Liver (tissue), 9 donors: ENCODE measurements around the gene CNOT10. TPM values are rescaled to one million over a fixed set of nuclear protein-coding genes. Genes with fewer than 3 reads are reported as not detected.

ENCODE experiments used
- DNase-seq: peaks from one replicate; pipeline ENCODE4 v3.0.0-alpha.2; 2017; ENCODE audit warnings: low spot score
- H3K27ac ChIP-seq, 2 donors: one replicate each; pipeline ENCODE4 v1.7.0; 2013; ENCODE audit warnings: inconsistent platforms in 2 of 2, low read length in 2 of 2, control low read depth in 1 of 2, low read depth in 1 of 2, mild to moderate bottlenecking in 1 of 2
- H3K27me3 ChIP-seq, 4 donors: one replicate each; pipeline versions ENCODE4 v1.6.1 to v1.7.0; 2013; ENCODE audit warnings: low read length in 3 of 4, inconsistent platforms in 1 of 4, mild to moderate bottlenecking in 1 of 4, moderate library complexity in 1 of 4; ENCODE audit not compliant: control insufficient read depth in 4 of 4, insufficient read depth in 4 of 4
- H3K36me3 ChIP-seq, 4 donors: one replicate each; pipeline versions ENCODE4 v1.6.1 to v1.7.0; 2013; ENCODE audit warnings: low read length in 3 of 4, mild to moderate bottlenecking in 3 of 4, low read depth in 1 of 4, moderate library complexity in 1 of 4; ENCODE audit not compliant: control insufficient read depth in 4 of 4, insufficient read depth in 3 of 4
- H3K4me1 ChIP-seq, 4 donors: one replicate each; pipeline versions ENCODE4 v1.6.1 to v1.7.0; 2013; ENCODE audit warnings: low read length in 3 of 4, mild to moderate bottlenecking in 3 of 4, moderate library complexity in 1 of 4; ENCODE audit not compliant: control insufficient read depth in 4 of 4, insufficient read depth in 4 of 4
- H3K4me3 ChIP-seq, 3 donors: one replicate each; pipeline versions ENCODE4 v1.6.1 to v1.7.0; 2013; ENCODE audit warnings: low read length in 3 of 3, control low read depth in 1 of 3, low read depth in 1 of 3, mild to moderate bottlenecking in 1 of 3
- H3K9ac ChIP-seq, 2 donors: one replicate each; pipeline ENCODE4 v1.7.0; 2013; ENCODE audit warnings: low read length in 2 of 2, mild to moderate bottlenecking in 2 of 2, moderate library complexity in 2 of 2, control low read depth in 1 of 2, low read depth in 1 of 2
- H3K9me3 ChIP-seq, 4 donors: one replicate each; pipeline versions ENCODE4 v1.6.1 to v1.7.0; 2013; ENCODE audit warnings: low read length in 3 of 4; ENCODE audit not compliant: control insufficient read depth in 4 of 4
- CTCF ChIP-seq: fragments of 150-350 bp; IDR thresholded peaks from 2 replicates; pipeline ENCODE4 v1.5.1; 2017; ENCODE audit warnings: improper control_type of control experiment, low read depth, low read length; ENCODE audit not compliant: missing input control
- EGR1 ChIP-seq, 2 donors: IDR thresholded peaks; 2 replicates each; pipeline ENCODE4 v1.6.1; 2016 to 2018; ENCODE audit warnings: antibody characterized with exemption in 2 of 2, low read depth in 2 of 2
- FOXA1 ChIP-seq: IDR thresholded peaks from 2 replicates; pipeline ENCODE4 v1.6.1; 2016; ENCODE audit warnings: antibody characterized with exemption
- GABPA ChIP-seq, 2 donors: IDR thresholded peaks in 1 of 2; conservative IDR thresholded peaks in 1 of 2; 2 replicates each; pipeline ENCODE4 v1.6.1; 2016; ENCODE audit warnings: antibody characterized with exemption in 2 of 2, mild to moderate bottlenecking in 1 of 2, moderate library complexity in 1 of 2
- HNF4G ChIP-seq: IDR thresholded peaks from 2 replicates; pipeline ENCODE4 v1.6.1; 2016; ENCODE audit warnings: antibody characterized with exemption
- JUND ChIP-seq, 2 donors: IDR thresholded peaks; 2 replicates each; pipeline ENCODE4 v1.6.1; 2016; ENCODE audit warnings: antibody characterized with exemption in 2 of 2
- NR2F2 ChIP-seq: IDR thresholded peaks from 2 replicates; pipeline ENCODE4 v1.6.1; 2016; ENCODE audit warnings: antibody characterized with exemption
- RAD21 ChIP-seq, 2 donors: IDR thresholded peaks; 2 replicates each; pipeline ENCODE4 v1.6.1; 2016; ENCODE audit warnings: antibody characterized with exemption in 2 of 2, mild to moderate bottlenecking in 2 of 2
- REST ChIP-seq: IDR thresholded peaks from 2 replicates; pipeline ENCODE4 v1.6.1; 2016; ENCODE audit warnings: antibody characterized with exemption, mild to moderate bottlenecking
- RXRA ChIP-seq, 2 donors: IDR thresholded peaks; 2 replicates each; pipeline ENCODE4 v1.6.1; 2017 to 2018; ENCODE audit warnings: antibody characterized with exemption in 2 of 2, mild to moderate bottlenecking in 1 of 2
- SP1 ChIP-seq: IDR thresholded peaks from 2 replicates; pipeline ENCODE4 v1.6.1; 2018; ENCODE audit warnings: antibody characterized with exemption, mild to moderate bottlenecking
- YY1 ChIP-seq: IDR thresholded peaks from 2 replicates; pipeline ENCODE4 v1.6.1; 2016; ENCODE audit warnings: antibody characterized with exemption, mild to moderate bottlenecking
- WGBS: extraction: QIAGEN DNeasy Blood & Tissue Kit; methylation state at CpG from one replicate; pipeline ENCODE4 v1.1.7; 2013; 5-methylcytosine and 5-hydroxymethylcytosine counted together
- polyA plus RNA-seq, 2 donors: library from polyadenylated mRNA; stranded (reverse) in 1 of 2; unstranded in 1 of 2; fragments of 200-250 nt in 1 of 2; fragments of >200 nt in 1 of 2; fragmentation: Nextera tagmentation in 1 of 2; extraction: Ambion mirVana in 1 of 2; gene quantifications; one replicate each; pipeline versions ENCODE4 v1.2.1 to v1.2.3, GENCODE V29; 2013 to 2015
- total RNA-seq, 2 donors: library from RNA; depleted of rRNA; stranded (reverse); fragments of >200 nt; gene quantifications; one replicate each; pipeline ENCODE4 v1.2.3, GENCODE V29; 2014
- TF ChIP-seq, protein P1 (sequence below): IDR thresholded peaks from 2 replicates; pipeline ENCODE4 v1.6.1; 2016; ENCODE audit warnings: antibody characterized with exemption
- donor health status: healthy.
- donor health status: healthy.
- donor health status: healthy.
- donor health status: healthy.
- donor health status: healthy.

CNOT10 gene
- total and polyA plus RNA-seq, 4 donors = 6.7 to 19.6 (median 11.1) TPM

- H3K9me3 ChIP-seq = no peaks in the 10 kb centered on the region
- TF ChIP-seq, protein P1, sequence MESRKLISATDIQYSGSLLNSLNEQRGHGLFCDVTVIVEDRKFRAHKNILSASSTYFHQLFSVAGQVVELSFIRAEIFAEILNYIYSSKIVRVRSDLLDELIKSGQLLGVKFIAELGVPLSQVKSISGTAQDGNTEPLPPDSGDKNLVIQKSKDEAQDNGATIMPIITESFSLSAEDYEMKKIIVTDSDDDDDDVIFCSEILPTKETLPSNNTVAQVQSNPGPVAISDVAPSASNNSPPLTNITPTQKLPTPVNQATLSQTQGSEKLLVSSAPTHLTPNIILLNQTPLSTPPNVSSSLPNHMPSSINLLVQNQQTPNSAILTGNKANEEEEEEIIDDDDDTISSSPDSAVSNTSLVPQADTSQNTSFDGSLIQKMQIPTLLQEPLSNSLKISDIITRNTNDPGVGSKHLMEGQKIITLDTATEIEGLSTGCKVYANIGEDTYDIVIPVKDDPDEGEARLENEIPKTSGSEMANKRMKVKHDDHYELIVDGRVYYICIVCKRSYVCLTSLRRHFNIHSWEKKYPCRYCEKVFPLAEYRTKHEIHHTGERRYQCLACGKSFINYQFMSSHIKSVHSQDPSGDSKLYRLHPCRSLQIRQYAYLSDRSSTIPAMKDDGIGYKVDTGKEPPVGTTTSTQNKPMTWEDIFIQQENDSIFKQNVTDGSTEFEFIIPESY = no peak
- TF ChIP-seq HNF4G (no peak), NR2F2 (no peak), GABPA (IDR thresholded peaks at IDR 0.05 in 1 of 2, conservative IDR thresholded peaks at IDR 0.05 in 1 of 2) (no peak), JUND (IDR thresholded peaks at IDR 0.05) (no peak), EGR1 (IDR thresholded peaks at IDR 0.05; ENCODE audit: low read depth in 2 of 2) (no peak)
- H3K27ac ChIP-seq = no peak overlapping the region
- H3K36me3 ChIP-seq = peaks cover 2 to 10% (median 4%) of the 10 kb centered on the region in 4 donors
- H3K4me1 ChIP-seq = no peaks in the 10 kb centered on the region
- no peak overlapping the region for H3K9ac ChIP-seq
- H3K4me3 ChIP-seq = no peak overlapping the region
- DNase-seq = no peak
- no peaks in the 10 kb centered on the region for H3K27me3 ChIP-seq
Measured at GRCh38 chr3:32707026-32707370, 22.0 kb downstream of the CNOT10 start.

DNA sequence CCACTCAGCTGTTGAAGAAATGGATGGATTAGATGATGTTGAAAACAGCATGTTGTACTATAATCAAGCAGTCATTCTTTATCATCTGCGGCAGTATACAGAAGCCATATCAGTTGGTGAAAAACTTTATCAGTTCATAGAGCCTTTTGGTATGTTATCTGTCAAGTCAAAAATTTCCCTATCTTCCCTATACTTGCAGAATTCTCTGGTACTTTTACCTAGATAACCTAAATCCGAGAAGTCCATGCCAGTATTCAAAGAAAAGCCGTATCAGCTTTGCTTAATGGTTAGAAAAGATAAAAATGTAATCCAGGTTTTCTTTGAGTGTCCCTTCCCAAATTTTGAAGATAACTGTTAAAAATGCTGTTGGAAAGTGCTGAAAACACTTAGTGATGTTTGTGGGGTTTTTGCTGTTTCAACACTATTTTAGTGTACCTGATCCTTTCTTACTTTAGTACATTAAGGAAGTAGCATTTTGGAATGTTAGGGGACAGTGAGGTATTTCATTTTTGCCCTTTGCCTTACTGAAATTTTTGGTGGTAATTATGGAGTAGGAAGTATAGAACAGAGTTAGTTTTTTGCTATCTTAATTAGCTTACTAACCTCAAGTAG lies 23.8 kb downstream of the CNOT10 start:
- WGBS = 94% methylated on average over 3 of the region's 3 CpGs
- no peak overlapping the region for H3K9ac ChIP-seq
- no peaks in the 10 kb centered on the region for H3K4me1 ChIP-seq
- TF ChIP-seq FOXA1 = no peak
- TF ChIP-seq HNF4G = no peak
- no peak for TF ChIP-seq YY1
- TF ChIP-seq RAD21 (IDR thresholded peaks at IDR 0.05) = no peak
- TF ChIP-seq JUND (IDR thresholded peaks at IDR 0.05) = no peak
- no peak for TF ChIP-seq RXRA (IDR thresholded peaks at IDR 0.05)
- no peak for TF ChIP-seq SP1
- TF ChIP-seq REST = no peak
- no peak for TF ChIP-seq CTCF
- H3K27me3 ChIP-seq = no peaks in the 10 kb centered on the region
- DNase-seq = no peak
- H3K9me3 ChIP-seq = no peaks in the 10 kb centered on the region
- no peak overlapping the region for H3K4me3 ChIP-seq
- peaks cover 2 to 13% (median 4%) of the 10 kb centered on the region in 4 donors for H3K36me3 ChIP-seq
- H3K27ac ChIP-seq = no peak overlapping the region
